GM06990 (cell line): ENCODE measurements around the gene UNC119.

Experiments
- DNase-seq: peaks from one replicate; pipeline ENCODE4 v3.0.0-alpha.2; 2011; ENCODE audit not compliant: insufficient read length; ENCODE audit errors: extremely low read depth
- H3K27me3 ChIP-seq: replicated peaks from 2 replicates; pipeline ENCODE4 v1.6.0; 2011; ENCODE audit warnings: low read length; ENCODE audit not compliant: control insufficient read depth, insufficient read depth
- H3K36me3 ChIP-seq: 2 replicates; pipeline ENCODE4 v1.5.1; 2011; ENCODE audit warnings: low read length; ENCODE audit not compliant: control insufficient read depth, insufficient read depth
- H3K4me3 ChIP-seq: replicated peaks from 2 replicates; pipeline ENCODE4 v1.5.1; 2011; ENCODE audit warnings: low read depth, mild to moderate bottlenecking, control low read depth, low read length
- CTCF ChIP-seq: IDR thresholded peaks from 2 replicates; pipeline ENCODE4 v1.5.1; 2011; ENCODE audit warnings: low read length, control low read depth, mild to moderate bottlenecking, inconsistent platforms; ENCODE audit not compliant: insufficient read depth, poor library complexity, severe bottlenecking

Gene UNC119

GRCh38 chr17:28521311-28522085 lies 30.9 kb downstream of the UNC119 start:
- TF ChIP-seq CTCF = no peak

GRCh38 chr17:28520687-28521086 lies 31.7 kb downstream of the UNC119 start:
- DNase-seq = no peak
- Histone ChIP-seq H3K4me3 (no peak overlapping the region), H3K27me3 (no peaks in the 10 kb centered on the region), H3K36me3 (no peaks in the 10 kb centered on the region)
- no peak for TF ChIP-seq CTCF

More at GRCh38 chr17:28521311-28522085, 30.9 kb downstream of the UNC119 start:
- H3K27me3 ChIP-seq = no peaks in the 10 kb centered on the region
- H3K4me3 ChIP-seq = no peak overlapping the region
- H3K36me3 ChIP-seq = no peaks in the 10 kb centered on the region
- no peak for DNase-seq

GRCh38 chr17:28519236-28519635 lies 33.2 kb downstream of the UNC119 start:
- DNase-seq = no peak
- H3K36me3 ChIP-seq = no peaks in the 10 kb centered on the region
- no peak overlapping the region for H3K4me3 ChIP-seq
- H3K27me3 ChIP-seq = no peaks in the 10 kb centered on the region
- TF ChIP-seq CTCF = no peak

- Histone ChIP-seq H3K27me3 (no peaks in the 10 kb centered on the region; the same call in 1 of the 2 replicates), H3K4me3 (no peak overlapping the region), H3K36me3 (no peaks in the 10 kb centered on the region)
- TF ChIP-seq CTCF = no peak
- DNase-seq = no peak
Observed at GRCh38 chr17:28518578-28518977, 33.8 kb downstream of the UNC119 start.

- Histone ChIP-seq H3K4me3 (no peak overlapping the region), H3K36me3 (no peaks in the 10 kb centered on the region), H3K27me3 (no peaks in the 10 kb centered on the region; the same call in none of the 2 replicates)
- DNase-seq = no peak
- TF ChIP-seq CTCF = no peak
Observed at GRCh38 chr17:28518132-28518531, 34.3 kb downstream of the UNC119 start.
